ENCODE results near the gene TMUB2.
A peak's percentile ranks its signal among the peaks of the same experiment; 100 is the strongest.
"Not testable (repeated sequence)": the region's sequence is repeated elsewhere in the genome, so short reads cannot be mapped to it uniquely, and the experiment has no call there.

The TMUB2 gene

GRCh38 chr17:44186307-44187130 is at the start of gene TMUB2:
Gene TMUB2, plus strand, starts transcription at chr17:44186972. Its CDS starts 737 bp downstream, at chr17:44187709.
- DNase-seq, result peak; percentile 100

DNA sequence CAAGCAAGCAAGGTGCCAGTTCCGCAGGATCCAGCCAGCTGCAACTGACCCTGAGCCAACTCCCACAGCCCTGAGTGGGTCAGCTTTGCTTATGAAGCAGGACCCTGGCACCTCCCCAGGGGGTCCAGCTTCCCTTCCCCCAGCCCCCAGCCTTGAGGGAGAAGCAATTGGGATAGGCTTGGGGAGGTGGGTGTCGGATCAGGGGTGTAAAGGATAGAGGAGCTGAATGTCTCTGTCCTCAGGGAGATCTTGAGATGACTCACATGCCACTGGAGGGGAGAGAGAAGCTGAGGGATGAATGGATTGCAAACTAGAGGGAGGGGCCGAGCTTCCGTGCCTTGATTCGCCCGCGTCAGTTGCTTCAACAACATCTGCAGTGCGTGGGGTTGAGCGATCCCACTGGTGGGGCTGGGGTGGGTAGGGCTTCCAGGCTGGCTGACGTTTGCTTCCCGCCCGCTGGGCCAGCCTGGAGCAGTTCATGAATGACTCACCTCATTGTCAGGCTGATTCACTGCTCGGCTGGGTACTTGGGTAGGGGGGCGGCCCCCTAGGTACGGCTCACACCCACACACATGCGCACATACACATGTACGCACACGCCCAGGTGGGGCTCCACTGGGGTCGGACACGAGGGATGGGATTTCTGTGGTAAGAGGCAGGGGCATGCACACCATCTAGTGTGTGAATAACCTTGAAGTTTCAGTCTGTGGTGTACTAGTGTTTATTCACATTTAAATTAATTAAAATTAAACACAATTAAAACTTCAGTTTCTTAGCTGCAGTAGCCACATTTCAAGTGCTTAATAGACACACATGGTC is 48.7 kb upstream of the TMUB2 start:
- peak; percentile 76 for DNase-seq

DNA sequence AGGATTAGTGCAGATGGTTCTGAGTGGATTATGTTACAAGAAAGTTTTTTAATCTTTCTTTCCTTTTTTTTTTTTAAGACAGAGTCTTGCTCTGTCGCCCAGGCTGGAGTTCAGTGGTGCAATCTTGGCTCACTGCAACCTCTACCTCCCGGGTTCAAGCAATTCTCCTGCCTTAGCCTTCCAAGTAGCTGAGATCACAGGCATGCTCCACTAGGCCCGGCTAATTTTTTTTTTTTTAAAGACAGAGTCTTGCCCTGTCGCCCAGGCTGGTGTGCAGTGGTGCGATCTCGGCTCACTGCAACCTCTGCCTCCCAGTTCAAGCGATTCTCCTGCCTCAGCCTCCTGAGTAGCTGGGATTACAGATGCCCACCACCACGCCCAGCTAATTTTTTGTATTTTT is 42.9 kb upstream of the TMUB2 start:
- DNase-seq, result not testable (repeated sequence)

DNA sequence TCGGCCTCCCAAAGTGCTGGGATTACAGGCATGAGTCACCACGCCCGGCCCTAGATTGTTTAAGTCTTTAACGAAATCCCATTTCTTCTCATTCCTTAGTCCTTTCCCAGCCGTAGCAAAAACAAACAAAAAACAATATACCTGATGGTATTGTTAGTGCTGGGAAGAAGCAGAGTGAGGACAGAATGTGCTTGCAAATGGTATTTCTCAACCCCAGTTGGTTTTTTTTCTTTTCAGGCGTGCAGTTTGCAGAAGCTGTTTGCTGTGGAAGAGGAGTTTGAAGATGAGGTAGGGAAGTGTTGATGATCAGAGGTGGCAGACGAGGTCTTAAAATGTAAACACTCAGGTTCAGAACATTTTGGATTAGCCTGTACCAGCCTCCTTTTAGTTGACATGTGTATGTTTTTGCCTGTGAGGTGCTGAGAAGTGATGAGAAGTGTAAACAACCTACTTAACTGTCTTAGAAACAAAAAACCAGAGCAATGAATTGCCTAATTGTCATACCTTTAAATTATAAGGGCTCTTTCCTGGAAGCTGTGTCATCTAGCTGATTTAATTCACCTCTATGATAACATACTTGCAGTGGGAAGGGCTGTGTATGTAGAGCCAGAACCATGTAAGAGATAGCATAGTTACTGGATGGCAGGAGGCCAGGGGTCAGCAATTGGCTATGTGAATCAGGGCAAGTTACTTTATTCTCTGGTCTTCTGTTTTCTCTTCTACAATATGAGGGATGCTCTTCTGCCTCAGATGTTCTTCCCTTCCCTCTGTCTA is 41.6 kb upstream of the TMUB2 start:
- no peak for DNase-seq

DNA sequence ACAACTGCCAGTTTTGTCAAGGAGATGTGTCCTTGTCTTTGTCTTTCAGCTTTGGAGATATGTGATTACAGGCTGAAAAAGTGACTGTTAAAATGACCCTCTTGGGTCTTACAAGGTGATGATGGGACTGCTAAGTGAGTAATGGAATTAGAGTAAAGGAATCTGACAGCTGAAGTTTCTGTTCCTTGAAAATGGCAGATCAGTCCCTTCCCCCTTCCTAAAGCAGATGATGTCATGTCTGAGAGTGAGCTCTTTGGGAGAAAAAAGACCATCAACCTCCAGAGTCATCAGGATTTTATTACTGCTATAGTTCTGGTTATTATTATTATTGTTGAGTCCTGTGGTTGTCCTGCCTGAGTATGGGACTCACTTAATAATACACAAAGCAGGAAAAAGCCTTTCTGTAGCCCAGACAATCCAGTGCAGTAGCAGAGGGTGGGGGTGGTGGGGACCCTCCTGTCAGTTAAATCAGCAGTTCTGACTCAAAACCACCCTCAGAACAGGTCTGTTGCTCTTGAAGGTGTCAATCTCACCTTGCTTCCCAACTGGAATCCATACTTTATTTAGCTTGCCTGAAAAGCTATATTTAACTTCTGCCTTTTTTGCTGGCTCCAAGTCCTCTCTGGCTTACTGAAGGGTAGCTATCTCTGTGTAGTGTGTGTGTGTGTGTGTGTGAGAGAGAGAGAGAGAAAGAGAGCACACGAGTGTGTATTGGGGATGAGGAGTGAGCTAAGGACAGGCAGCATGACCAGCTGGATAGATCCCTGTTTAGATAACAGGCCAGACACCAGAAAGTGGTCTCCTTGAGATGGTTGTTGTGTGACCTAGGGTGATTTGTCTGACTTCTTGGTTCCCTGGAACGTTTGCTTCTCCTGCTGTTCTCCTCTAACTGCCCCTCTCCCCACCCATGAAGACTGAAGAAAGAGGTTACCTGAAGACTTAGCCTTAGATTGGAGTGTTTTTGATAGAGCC is 40.1 kb upstream of the TMUB2 start:
- DNase-seq, result no peak

DNA sequence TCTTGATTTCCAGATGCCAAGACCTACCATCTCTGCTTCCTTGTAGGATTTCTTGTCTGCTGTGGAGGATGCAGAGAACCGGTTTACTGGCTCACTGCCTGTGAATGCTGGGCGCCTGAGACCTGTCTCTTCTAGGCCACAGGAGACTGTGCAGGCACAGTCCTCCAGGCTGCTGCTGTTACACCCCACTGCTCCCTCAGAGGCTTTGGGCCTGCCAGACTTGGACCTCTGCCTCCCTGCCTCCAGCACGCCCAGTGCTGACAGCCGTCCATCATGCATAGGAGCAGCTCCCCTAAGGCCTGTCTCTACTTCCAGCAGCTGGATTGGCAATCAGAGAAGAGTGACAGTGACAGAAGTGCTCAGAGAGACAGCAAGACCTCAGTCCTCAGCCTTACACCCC is 39.0 kb upstream of the TMUB2 start:
- no peak for DNase-seq

GRCh38 chr17:44149066-44149465 is 37.7 kb upstream of the TMUB2 start:
- not testable (repeated sequence) for DNase-seq

- no peak for DNase-seq
Measured at GRCh38 chr17:44149750-44150329, 36.9 kb upstream of the TMUB2 start.

- no peak for DNase-seq
Measured at GRCh38 chr17:44152875-44153274, 33.9 kb upstream of the TMUB2 start.

- DNase-seq, result no peak
Measured at GRCh38 chr17:44155488-44155887, 31.3 kb upstream of the TMUB2 start.

DNA sequence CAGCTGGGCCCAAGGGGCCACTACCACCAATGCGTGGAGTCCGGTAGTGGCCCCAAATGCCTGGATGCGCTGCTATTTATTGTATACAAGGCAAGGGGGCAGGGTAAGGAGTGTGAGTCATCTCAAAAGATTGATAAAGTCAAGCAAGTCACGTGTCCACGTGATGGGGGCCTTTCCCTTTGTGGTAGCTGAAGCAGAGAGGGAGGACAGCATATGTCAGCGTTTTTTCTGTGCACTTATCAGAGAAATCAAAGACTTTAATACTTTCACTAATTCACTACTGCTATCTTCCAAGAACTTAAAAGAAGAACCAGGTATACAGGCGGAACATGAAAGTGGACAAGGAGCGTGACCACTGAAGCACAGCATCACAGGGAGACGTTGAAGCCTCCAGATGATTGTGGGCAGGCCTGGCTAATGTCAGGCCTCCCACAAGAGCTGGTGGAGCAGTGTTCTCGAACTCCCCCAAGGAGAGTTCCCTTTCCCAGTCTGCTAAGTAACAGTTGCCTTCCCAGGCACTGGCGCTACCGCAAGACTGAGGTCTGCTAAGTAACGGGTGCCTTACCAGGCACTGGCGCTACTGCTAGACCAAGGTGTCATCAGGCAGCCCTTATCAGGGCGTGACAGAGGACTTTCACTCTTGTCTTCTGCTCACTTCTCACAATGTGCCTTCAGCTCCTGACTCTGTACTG is 27.1 kb upstream of the TMUB2 start:
- DNase-seq, result peak; percentile 60

DNA sequence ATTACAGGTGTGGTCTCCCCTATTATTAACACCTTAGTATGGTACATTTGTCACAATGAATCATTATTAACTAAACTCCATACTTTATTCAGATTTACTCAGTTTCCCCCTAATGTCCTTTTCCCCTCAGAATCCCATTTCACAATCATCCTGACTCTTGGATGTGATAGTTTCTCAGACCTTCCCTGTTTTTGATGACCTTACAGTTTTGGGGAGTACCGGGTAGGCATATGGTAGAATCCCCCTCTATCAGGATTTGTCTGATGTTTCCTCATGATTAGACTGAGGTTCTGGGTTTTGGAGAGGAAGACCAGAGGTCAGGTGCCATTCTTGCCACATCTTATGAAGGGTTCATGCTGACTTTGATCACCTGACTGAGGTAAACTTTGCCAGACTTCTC is 22.3 kb upstream of the TMUB2 start:
- DNase-seq, result no peak

GRCh38 chr17:44167181-44167861 is 19.5 kb upstream of the TMUB2 start:
- DNase-seq, result no peak

DNA sequence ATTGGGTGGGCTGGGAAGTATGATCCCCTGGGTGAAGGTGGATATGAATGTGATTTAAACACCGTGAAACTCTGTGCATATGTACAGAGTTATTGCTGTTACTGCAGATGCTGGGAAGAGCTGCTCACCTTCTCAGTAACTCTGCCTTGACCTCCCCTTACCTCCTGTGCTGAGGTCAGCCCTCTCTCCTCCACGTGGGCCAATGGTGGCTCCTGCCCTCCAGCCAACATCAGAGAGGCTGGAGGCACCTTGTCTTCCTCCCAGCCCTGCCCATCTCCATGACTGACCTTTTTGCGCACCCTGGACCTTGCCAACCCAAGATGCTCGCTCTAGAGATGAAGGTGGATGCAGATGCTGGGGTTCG is 16.7 kb upstream of the TMUB2 start:
- no peak for DNase-seq

GRCh38 chr17:44170499-44171201 is 16.1 kb upstream of the TMUB2 start, which contains the start of gene ASB16:
Gene ASB16, plus strand, starts transcription at chr17:44170704. Its CDS starts 86 bp downstream, at chr17:44170790.
- no peak for DNase-seq

- DNase-seq, result no peak
Measured at GRCh38 chr17:44171931-44172455, 14.8 kb upstream of the TMUB2 start.

DNA sequence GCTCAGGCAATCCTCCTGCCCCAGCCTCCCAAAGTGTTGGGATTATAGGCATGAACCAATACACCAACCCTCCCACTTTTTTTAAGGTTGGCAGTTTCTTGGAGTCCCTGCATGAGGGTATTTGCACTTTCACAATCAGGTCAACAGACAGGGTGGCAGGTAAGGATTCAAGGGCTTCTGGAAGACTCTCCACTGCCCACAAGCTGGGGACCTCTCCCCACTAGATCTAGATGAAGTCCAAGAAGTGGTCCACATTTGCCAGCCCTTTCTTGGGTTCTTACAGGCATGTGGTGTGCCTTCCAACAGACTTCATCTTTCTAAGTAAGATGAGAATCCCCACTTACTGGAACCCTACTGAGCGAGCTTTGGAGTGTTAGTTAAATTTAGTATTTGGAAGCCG is 12.3 kb upstream of the TMUB2 start:
- DNase-seq, result no peak

- no peak for DNase-seq
Measured at GRCh38 chr17:44176257-44176656, 10.5 kb upstream of the TMUB2 start.

Data from activated CD4-positive, alpha-beta T cell treated with anti-CD3 and anti-CD28 coated beads, Interleukin-2, amount 50 U/mL, for 16 hours (primary cell).